LNCaP clone FGC (cell line): ENCODE results near the gene THPO.

ENCODE experiments used
- DNase-seq: peaks from one replicate; pipeline ENCODE4 v3.0.0-alpha.2; 2011; ENCODE audit warnings: low read depth
- H3K4me3 ChIP-seq: 2 replicates; pipeline ENCODE4 v1.5.1; 2011; ENCODE audit warnings: mild to moderate bottlenecking, low read depth, low read length, control low read depth
- CTCF ChIP-seq: IDR thresholded peaks from 2 replicates; pipeline ENCODE4 v1.5.1; 2012; ENCODE audit warnings: mild to moderate bottlenecking; ENCODE audit not compliant: control insufficient read depth, insufficient read depth; ENCODE audit errors: extremely low read depth

The THPO gene

DNA sequence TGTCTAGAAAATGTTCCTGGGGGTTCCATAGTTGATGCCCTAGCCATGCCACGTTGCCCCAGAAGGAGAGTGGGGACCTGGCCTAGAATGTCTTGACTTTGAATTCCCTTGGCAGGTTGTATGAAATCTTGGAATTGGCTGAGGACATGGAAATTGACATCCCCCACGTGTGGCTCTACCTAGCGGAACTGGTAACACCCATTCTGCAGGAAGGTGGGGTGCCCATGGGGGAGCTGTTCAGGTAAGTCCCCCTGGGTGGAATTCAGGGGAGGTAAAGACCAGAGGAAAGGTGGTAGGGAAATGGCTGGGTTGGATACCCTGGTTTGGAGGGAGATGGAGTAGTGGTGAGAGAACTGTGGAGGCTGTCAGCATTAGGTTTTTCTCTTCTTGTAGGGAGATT, 49.5 kb downstream of the THPO start:
- no peak for TF ChIP-seq CTCF
- H3K4me3 ChIP-seq = no peak overlapping the region
- no peak for DNase-seq

GRCh38 chr3:184327171-184327570, 50.8 kb downstream of the THPO start:
- no peak for DNase-seq
- no peak for TF ChIP-seq CTCF
- H3K4me3 ChIP-seq = no peak overlapping the region

- no peak for TF ChIP-seq CTCF
These were observed 52.2 kb downstream of the THPO start for GRCh38 chr3:184325715-184326369.

GRCh38 chr3:184325269-184325668, 52.7 kb downstream of the THPO start:
- no peak for DNase-seq
- no peak for TF ChIP-seq CTCF
- H3K4me3 ChIP-seq = no peak overlapping the region

More at GRCh38 chr3:184325715-184326369, 52.2 kb downstream of the THPO start:
- no peak for DNase-seq
- H3K4me3 ChIP-seq = no peak overlapping the region

- TF ChIP-seq CTCF = no peak
- no peak for DNase-seq
- no peak overlapping the region for H3K4me3 ChIP-seq
These were observed 54.3 kb downstream of the THPO start for GRCh38 chr3:184323696-184324095.

DNA sequence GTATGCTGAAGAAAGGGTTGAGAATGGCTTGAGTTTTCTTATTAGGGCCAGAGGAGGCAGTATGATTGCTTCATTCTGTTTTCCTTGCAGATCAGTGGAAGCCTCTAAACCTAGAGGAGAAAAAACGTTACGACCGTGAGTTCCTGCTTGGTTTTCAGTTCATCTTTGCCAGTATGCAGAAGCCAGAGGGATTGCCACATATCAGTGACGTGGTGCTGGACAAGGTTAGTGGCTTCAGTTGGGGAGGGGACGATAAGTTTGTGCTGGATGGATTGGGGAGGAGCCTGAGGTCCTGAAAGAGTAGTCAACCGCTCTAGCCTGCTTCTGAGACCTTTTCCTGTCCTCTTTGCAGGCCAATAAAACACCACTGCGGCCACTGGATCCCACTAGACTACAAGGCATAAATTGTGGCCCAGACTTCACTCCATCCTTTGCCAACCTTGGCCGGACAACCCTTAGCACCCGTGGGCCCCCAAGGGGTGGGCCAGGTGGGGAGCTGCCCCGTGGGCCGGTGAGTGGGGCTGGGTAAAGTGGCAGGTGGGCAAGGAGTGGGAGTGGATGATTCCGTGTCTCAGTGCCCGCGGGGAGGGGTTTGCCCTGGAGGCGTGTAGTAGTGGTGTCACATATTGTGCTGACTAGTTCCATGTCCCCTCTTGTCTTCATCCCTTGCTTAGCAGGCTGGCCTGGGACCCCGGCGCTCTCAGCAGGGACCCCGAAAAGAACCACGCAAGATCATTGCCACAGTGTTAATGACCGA, 55.1 kb downstream of the THPO start:
- no peak for TF ChIP-seq CTCF
- DNase-seq = no peak
- no peak overlapping the region for H3K4me3 ChIP-seq
